ENCODE results near the gene PLCB1. TPM values are rescaled to one million over a fixed set of nuclear protein-coding genes. Genes with fewer than 3 reads are reported as not detected.
"Not testable (repeated sequence)": the region's sequence is repeated elsewhere in the genome, so short reads cannot be mapped to it uniquely, and the experiment has no call there.

Gene PLCB1
- total RNA-seq, 1 experiment from 2014 or later = not detected

GRCh38 chr20:8589956-8590355, 457.9 kb downstream of the PLCB1 start:
- ChIA-PET CTCF (no interaction called here), POLR2A (ENCODE audit: unreplicated experiment) (no interaction called here)
- Histone ChIP-seq H3K9me3 (ENCODE audit: insufficient read depth, low read depth) (no peaks in the 10 kb centered on the region), H2AFZ (no peak overlapping the region), H3K36me3 (ENCODE audit: low read depth) (no peaks in the 10 kb centered on the region), H4K20me1 (ENCODE audit: insufficient read depth) (no peaks in the 10 kb centered on the region), H3K79me2 (ENCODE audit: low read depth) (no peaks in the 10 kb centered on the region), H3K27me3 (ENCODE audit: insufficient read depth, low read depth) (no peaks in the 10 kb centered on the region), H3F3A (ENCODE audit: insufficient read depth, low read depth) (no peaks in the 10 kb centered on the region), H3K27ac (no peak overlapping the region), H3K4me2 (no peak overlapping the region), H3K4me3 (no peak overlapping the region), H3K9me2 (ENCODE audit: insufficient read depth) (no peaks in the 10 kb centered on the region), H3K4me1 (replicated peaks; ENCODE audit: insufficient read depth) (no peaks in the 10 kb centered on the region)
- no peak for TF ChIP-seq CTCF (conservative IDR thresholded peaks at IDR 0.05)
- TF ChIP-seq EZH2 (IDR thresholded peaks at IDR 0.05; ENCODE audit: low read depth) = no peak
- intact Hi-C loops (cut with micrococcal nuclease; ENCODE audit: unreplicated experiment) = no loop called here
- no peak for DNase-seq
- no TSS peak for BruUV-seq (replicated peaks)

- POLR2A ChIA-PET (ENCODE audit: unreplicated experiment); CTCF ChIA-PET; BruUV-seq (replicated peaks): not testable (repeated sequence)
Measured at GRCh38 chr20:8600910-8601541, 469.0 kb downstream of the PLCB1 start.

GRCh38 chr20:8601542-8601912, 469.5 kb downstream of the PLCB1 start:
- BruUV-seq (replicated peaks) = no TSS peak
- ChIA-PET POLR2A (ENCODE audit: unreplicated experiment) (no interaction called here), CTCF (no interaction called here)
- Histone ChIP-seq H3K36me3 (ENCODE audit: low read depth) (no peaks in the 10 kb centered on the region), H3K4me3 (no peak overlapping the region), H3K9me3 (ENCODE audit: insufficient read depth, low read depth) (no peaks in the 10 kb centered on the region), H3K4me1 (replicated peaks; ENCODE audit: insufficient read depth) (no peaks in the 10 kb centered on the region), H3K27ac (no peak overlapping the region), H2AFZ (no peak overlapping the region), H3K79me2 (ENCODE audit: low read depth) (no peaks in the 10 kb centered on the region), H3K9me2 (ENCODE audit: insufficient read depth) (no peaks in the 10 kb centered on the region), H3F3A (ENCODE audit: insufficient read depth, low read depth) (no peaks in the 10 kb centered on the region), H3K4me2 (0 out of 2 replicates have a peak overlapping the region, but pooled peaks have one; percentile 16), H3K27me3 (ENCODE audit: insufficient read depth, low read depth) (no peaks in the 10 kb centered on the region), H4K20me1 (ENCODE audit: insufficient read depth) (no peaks in the 10 kb centered on the region)
- DNase-seq = no peak
- TF ChIP-seq CTCF (conservative IDR thresholded peaks at IDR 0.05) (no peak), EZH2 (IDR thresholded peaks at IDR 0.05; ENCODE audit: low read depth) (no peak)
- intact Hi-C loops (cut with micrococcal nuclease; ENCODE audit: unreplicated experiment) = no loop called here

More at GRCh38 chr20:8600910-8601541, 469.0 kb downstream of the PLCB1 start:
- H3K9me2 ChIP-seq (ENCODE audit: insufficient read depth); H3K4me3 ChIP-seq; H2AFZ ChIP-seq; H3K27me3 ChIP-seq (ENCODE audit: insufficient read depth, low read depth); DNase-seq; H3F3A ChIP-seq (ENCODE audit: insufficient read depth, low read depth); H3K79me2 ChIP-seq (ENCODE audit: low read depth); intact Hi-C loops (cut with micrococcal nuclease; ENCODE audit: unreplicated experiment); H3K9me3 ChIP-seq (ENCODE audit: insufficient read depth, low read depth); H4K20me1 ChIP-seq (ENCODE audit: insufficient read depth); H3K27ac ChIP-seq; H3K4me1 ChIP-seq (replicated peaks; ENCODE audit: insufficient read depth); H3K36me3 ChIP-seq (ENCODE audit: low read depth): not testable (repeated sequence)
- 0 out of 2 replicates have a peak overlapping the region, but pooled peaks have one; percentile 16 for H3K4me2 ChIP-seq

All from PC-9 (cell line).